Right lobe of liver (tissue), 6 donors: ENCODE data around the gene WEE1. TPM values are rescaled to one million over a fixed set of nuclear protein-coding genes. Genes with fewer than 3 reads are reported as not detected.
A peak's percentile ranks its signal among the peaks of the same experiment; 100 is the strongest.

Experiments
- ATAC-seq, 4 donors: fragments of 200-7000 bp; cut with Tn5 transposase; one replicate each; pipeline ENCODE4 v1.9.1; 2020; ENCODE audit warnings: mild to moderate bottlenecking in 4 of 4, moderate library complexity in 4 of 4
- DNase-seq, 3 donors: peaks; one replicate each; pipeline ENCODE4 v3.0.0-alpha.2; 2020
- H3K27ac ChIP-seq, 3 donors: fragments of 200-600 bp; one replicate each; pipeline ENCODE4 v1.8.0; 2022
- H3K27me3 ChIP-seq, 2 donors: fragments of 200-600 bp; one replicate each; pipeline ENCODE4 v1.8.0; 2022
- H3K36me3 ChIP-seq, 4 donors: fragments of 200-600 bp; sonication (generic) in 1 of 4; one replicate each; pipeline versions ENCODE4 v1.5.1 to v1.8.0; 2017 to 2022; ENCODE audit warnings: control low read depth in 1 of 4
- H3K4me1 ChIP-seq, 4 donors: fragments of 200-600 bp; sonication (generic) in 1 of 4; one replicate each; pipeline versions ENCODE4 v1.5.1 to v1.8.0; 2017 to 2022; ENCODE audit warnings: control low read depth in 1 of 4
- H3K4me3 ChIP-seq, 3 donors: fragments of 200-600 bp; one replicate each; pipeline ENCODE4 v1.8.0; 2022
- H3K9me3 ChIP-seq, 4 donors: fragments of 200-600 bp; sonication (generic) in 1 of 4; one replicate each; pipeline versions ENCODE4 v1.5.1 to v1.8.0; 2017 to 2022; ENCODE audit warnings: control low read depth in 1 of 4
- CTCF ChIP-seq, 4 donors: fragments of 200-600 bp in 3 of 4; fragments of 450-650 bp in 1 of 4; IDR thresholded peaks; one replicate each; pipeline versions ENCODE4 v1.5.1 to v1.8.0; 2016 to 2022; ENCODE audit warnings: antibody characterized with exemption in 4 of 4, mild to moderate bottlenecking in 2 of 4
- POLR2A ChIP-seq: fragments of 450-650 bp; IDR thresholded peaks from one replicate; pipeline ENCODE4 v1.6.1; 2017; ENCODE audit warnings: antibody characterized with exemption, mild to moderate bottlenecking
- WGBS: methylation state at CpG from one replicate; pipeline ENCODE4 v1.1.6; 2018; ENCODE audit warnings: low coverage, low lambda C conversion rate; ENCODE audit not compliant: insufficient coverage; ENCODE audit errors: missing lambda C conversion rate; 5-methylcytosine and 5-hydroxymethylcytosine counted together
- intact Hi-C, 2 donors: fragments of 100-400 bp; cut with DNase I; formaldehyde crosslinking; loops; one replicate each; pipeline versions ENCODE4 v1.11.2 to v1.14.1; 2022
- total RNA-seq, 6 experiments: library from RNA; depleted of rRNA in 2 of 6; stranded (reverse); fragments of >200 nt in 2 of 6; fragmentation: NEBNext Ultra II Directional in 3 of 6; extraction: Animal tissue kit (Norgen Biotek cat#: 25700) in 3 of 6; gene quantifications; one replicate each; pipeline versions ENCODE4 v1.1.0 to v1.2.4, GENCODE V29; 2016 to 2023
- donor health status: DM: no; HTN: yes; CAD: no.
- donor health status: DM: no; HTN: no; CAD: no.
- donor health status: DM: no; HTN: no; CAD: no.
- donor health status: DM: no; HTN: yes; CAD: no.
- donor health status: DM: no; HTN: yes; CAD: no.

WEE1 gene
- total RNA-seq, 6 experiments from 2014 or later: 11.1 to 34.0 (median 19.5) TPM

- Histone ChIP-seq H3K4me3 (no peak overlapping the region), H3K36me3 (no peaks in the 10 kb centered on the region), H3K27ac (no peak overlapping the region), H3K27me3 (no peaks in the 10 kb centered on the region), H3K9me3 (no peaks in the 10 kb centered on the region), H3K4me1 (no peaks in the 10 kb centered on the region)
- no peak for TF ChIP-seq CTCF (IDR thresholded peaks at IDR 0.05)
- TF ChIP-seq POLR2A: no peak
- intact Hi-C loops: no loop called here
- ATAC-seq: no peak
- WGBS: 96% methylated on average over 5 of the region's 5 CpGs
- no peak for DNase-seq
Measured at GRCh38 chr11:9605742-9606141, 32.3 kb downstream of the WEE1 start.

- H3K27me3 ChIP-seq: no peaks in the 10 kb centered on the region
- TF ChIP-seq CTCF (IDR thresholded peaks at IDR 0.05) (no peak), POLR2A (no peak)
- WGBS: 90% methylated on average over 4 of the region's 9 CpGs
- intact Hi-C loops: no loop called here
- no peak overlapping the region for H3K27ac ChIP-seq
- no peak overlapping the region for H3K4me3 ChIP-seq
- H3K9me3 ChIP-seq: no peaks in the 10 kb centered on the region
- ATAC-seq (peak in 3 of 4 donors; percentile 18 to 48 (median 20)), DNase-seq (no peak)
- no peaks in the 10 kb centered on the region for H3K4me1 ChIP-seq
- H3K36me3 ChIP-seq: no peaks in the 10 kb centered on the region
Measured at GRCh38 chr11:9606809-9607510, 33.5 kb downstream of the WEE1 start.

DNA sequence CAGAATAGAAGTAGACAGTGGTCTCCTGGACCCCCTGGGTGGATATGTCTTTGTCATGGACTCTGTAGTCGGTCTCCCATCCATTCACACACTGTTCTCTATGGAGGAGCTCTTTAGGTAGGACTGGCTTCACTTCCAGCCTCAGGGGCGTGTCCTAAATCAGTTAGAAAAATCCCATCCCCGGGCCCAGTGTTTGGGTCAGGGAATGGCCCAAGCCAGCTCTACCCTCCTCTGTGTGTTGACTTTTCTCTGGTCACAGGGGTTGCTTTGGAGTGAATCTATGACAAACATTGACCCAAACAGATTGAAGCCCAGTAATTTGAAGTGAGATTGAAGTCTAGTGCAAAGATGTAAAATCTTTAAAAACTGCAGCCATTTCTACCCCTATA is 34.0 kb downstream of the WEE1 start:
- intact Hi-C loops: no loop called here
- no peaks in the 10 kb centered on the region for H3K27me3 ChIP-seq

GRCh38 chr11:9609002-9609759 is 35.7 kb downstream of the WEE1 start:
- no peak for ATAC-seq
- Histone ChIP-seq H3K27ac (no peak overlapping the region), H3K9me3 (no peaks in the 10 kb centered on the region), H3K36me3 (no peaks in the 10 kb centered on the region), H3K27me3 (no peaks in the 10 kb centered on the region), H3K4me1 (peaks cover 0 to 4% (median 0%) of the 10 kb centered on the region in 4 donors), H3K4me3 (no peak overlapping the region)
- no peak for DNase-seq
- intact Hi-C loops: no loop called here
- 85% methylated on average over 4 of the region's 7 CpGs for WGBS
- TF ChIP-seq CTCF (IDR thresholded peaks at IDR 0.05): no peak
- TF ChIP-seq POLR2A: no peak

More for the DNA sequence above, 34.0 kb downstream of the WEE1 start:
- H3K9me3 ChIP-seq: no peaks in the 10 kb centered on the region
- no peak for DNase-seq
- no peaks in the 10 kb centered on the region for H3K4me1 ChIP-seq
- H3K4me3 ChIP-seq: no peak overlapping the region
- TF ChIP-seq POLR2A: no peak
- TF ChIP-seq CTCF (IDR thresholded peaks at IDR 0.05): no peak
- WGBS: 0% methylated on average over 1 of the region's 3 CpGs
- no peaks in the 10 kb centered on the region for H3K36me3 ChIP-seq
- H3K27ac ChIP-seq: no peak overlapping the region
- peak in 2 of 4 donors; percentile 53 to 54 for ATAC-seq
